Stimulated activated CD4-positive, alpha-beta T cell treated with anti-CD3 and anti-CD28 coated beads, Interleukin-2, amount 100 ng/mL, for 48 hours (primary cell): Measurements from ENCODE around the gene DMAC2.
"Not testable (repeated sequence)": the region's sequence is repeated elsewhere in the genome, so short reads cannot be mapped to it uniquely, and the experiment has no call there.

Experiments used
- DNase-seq, 2 donors: peaks; one replicate each; pipeline ENCODE4 v3.0.0-alpha.2; 2020

DMAC2 gene

DNA sequence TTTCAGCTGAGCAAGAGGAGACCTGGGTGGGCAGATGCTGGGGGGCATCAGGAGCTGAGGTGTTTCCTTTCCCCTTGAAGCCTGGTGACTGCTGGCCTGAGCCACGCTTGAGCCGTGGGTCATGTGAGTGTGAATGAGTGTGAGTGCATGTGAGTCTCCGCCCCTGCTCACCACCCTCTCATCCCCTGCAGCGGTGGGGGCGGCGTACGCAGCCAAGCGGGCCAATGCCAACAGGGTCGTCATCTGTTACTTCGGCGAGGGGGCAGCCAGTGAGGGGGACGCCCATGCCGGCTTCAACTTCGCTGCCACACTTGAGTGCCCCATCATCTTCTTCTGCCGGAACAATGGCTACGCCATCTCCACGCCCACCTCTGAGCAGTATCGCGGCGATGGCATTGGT, 17.7 kb downstream of the DMAC2 start:
- DNase-seq = no peak

GRCh38 chr19:41421314-41421713, 18.4 kb downstream of the DMAC2 start:
- no peak for DNase-seq

DNA sequence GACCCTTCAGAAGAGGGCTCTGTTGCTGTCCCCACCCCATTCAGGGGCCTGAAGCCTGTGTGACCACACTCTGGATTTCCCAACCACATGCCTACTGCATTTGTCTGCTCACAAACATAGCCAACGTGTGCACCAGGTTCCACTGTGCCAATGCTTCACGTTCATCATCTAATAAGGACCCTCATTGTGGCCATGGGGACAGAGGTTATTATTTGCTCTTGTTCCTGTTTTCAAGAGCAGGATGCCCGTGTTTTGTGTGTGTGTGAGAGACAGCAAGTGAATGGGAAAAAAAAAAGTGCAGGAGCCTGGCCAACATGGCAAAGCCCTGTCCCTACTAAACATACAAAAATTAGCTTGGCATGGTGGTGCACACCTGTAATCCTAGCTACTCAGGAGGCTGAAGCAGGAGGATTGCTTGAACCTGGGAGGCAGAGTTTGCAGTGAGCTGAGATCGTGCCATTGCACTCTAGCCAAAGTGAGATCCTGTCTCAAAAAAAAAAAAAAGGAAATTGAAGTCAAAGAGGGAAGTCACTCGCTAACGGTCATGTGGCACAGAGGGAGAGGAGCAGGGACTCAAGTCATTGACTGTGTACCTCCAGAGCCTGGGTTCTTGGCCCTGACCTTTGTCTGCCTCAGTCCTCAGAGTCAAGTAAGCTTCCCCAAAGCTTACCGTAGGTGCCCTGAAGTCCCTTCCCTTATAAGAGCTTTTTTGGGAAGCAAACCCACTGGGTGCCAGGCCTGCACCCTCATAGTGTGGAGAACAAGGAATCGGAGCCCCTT, 19.4 kb downstream of the DMAC2 start:
- no peak for DNase-seq

DNA sequence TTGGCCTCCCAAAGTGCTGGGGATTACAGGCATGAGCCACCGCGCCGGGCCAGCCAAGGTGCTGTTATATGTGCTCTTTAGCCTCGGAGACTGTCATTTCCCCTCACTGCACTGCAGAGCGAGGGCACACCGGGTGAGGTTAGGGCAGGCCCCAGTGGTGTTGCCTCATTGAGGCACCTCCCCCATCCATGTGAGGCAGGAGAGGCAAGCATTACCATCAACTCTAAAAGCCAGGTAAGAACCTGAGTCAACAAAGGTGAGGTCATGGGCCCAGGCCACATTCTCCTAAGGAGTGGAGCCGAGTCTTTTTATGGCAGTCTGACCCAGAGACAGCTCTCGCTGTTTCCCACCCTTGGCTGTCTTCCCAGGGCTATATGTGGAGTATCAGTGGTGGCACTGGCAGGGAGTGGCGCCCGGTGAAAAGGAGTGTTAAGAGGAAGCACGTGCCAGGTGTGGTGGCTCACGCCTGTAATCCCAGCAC, 23.5 kb downstream of the DMAC2 start:
- DNase-seq = no peak

DNA sequence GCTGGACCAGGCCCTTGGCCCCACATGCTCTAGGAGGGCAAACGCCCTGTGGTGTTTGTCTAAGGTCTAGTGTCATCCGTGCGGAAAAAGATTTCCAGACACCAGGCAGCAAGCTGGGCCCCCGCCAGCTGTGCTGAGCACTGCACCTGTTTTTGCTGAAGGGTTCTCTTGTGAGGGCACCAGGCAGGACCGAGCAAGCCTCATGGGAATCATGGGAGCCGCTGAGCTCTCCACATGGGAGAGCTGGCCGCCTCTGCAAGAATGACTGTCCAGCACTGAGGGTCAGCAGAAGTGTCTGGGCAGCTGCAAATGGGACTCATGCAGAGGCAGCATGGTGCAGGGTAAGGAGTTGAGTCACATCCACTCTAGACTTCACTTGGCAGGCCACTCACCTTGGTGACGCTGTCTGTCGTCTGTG, 24.5 kb downstream of the DMAC2 start:
- no peak for DNase-seq

- no peak for DNase-seq
Measured at GRCh38 chr19:41414461-41414860, 25.3 kb downstream of the DMAC2 start.

DNA sequence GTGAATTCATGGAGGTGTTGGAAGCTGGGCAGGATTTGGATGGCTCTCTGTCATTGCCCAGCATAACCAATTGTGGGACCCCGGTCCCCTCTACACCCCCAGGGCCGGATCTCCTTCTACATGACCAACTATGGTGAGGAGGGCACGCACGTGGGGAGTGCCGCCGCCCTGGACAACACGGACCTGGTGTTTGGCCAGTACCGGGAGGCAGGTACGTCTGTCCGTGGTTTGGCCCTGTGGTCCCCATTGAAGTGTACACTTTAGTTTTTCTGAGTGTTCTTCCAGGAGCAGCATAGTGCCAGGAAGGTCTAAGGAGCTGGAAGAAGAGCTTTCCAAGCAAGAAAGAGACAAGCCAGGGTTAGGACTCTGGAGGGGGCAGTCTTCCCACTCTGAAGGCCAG, 25.8 kb downstream of the DMAC2 start:
- DNase-seq = no peak

- no peak for DNase-seq
Measured at GRCh38 chr19:41412953-41413352, 26.8 kb downstream of the DMAC2 start.

GRCh38 chr19:41411968-41412265, 27.8 kb downstream of the DMAC2 start:
- no peak for DNase-seq

- DNase-seq = no peak
Measured at GRCh38 chr19:41411100-41411967, 28.4 kb downstream of the DMAC2 start.

- no peak for DNase-seq
Measured at GRCh38 chr19:41410336-41411054, 29.2 kb downstream of the DMAC2 start.

DNA sequence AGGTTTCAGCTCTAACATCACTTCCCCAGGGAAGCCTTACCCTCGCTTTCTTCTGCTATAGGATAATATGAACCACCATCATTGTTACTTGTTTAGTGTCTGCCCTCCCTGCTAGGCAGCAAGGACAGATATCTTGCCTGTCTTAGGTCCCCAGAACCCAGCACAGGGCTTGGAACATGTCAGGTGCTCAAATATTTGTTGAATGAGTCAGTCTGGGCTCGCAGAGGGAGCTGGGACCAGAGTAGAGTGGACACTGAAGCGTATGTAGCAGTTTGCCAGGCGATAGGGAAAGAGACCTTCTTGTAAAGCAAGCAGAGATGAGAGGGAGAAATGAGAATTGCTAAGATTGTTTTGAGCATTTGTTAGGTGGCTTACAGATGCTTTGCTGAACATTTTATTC, 30.4 kb downstream of the DMAC2 start:
- DNase-seq = no peak

DNA sequence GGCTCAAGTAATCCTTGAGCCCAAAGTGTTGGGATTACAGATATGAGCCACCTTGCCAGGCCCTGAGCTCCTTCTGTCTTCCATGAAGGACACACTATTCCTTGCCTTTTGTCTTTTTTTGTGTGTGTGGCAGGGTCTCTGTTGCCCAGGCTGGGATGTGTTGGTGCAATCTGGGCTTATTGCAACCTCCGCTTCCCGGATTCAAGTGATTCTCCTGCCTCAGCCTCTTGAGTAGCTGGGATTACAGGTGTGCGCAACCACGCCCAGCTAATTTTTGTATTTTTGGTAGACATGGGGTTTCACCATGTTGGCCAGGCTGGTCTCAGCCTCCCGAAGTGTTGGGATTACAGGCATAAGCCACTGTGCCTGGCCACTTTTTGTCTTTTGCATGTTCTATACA, 30.9 kb downstream of the DMAC2 start:
- not testable (repeated sequence) for DNase-seq

DNA sequence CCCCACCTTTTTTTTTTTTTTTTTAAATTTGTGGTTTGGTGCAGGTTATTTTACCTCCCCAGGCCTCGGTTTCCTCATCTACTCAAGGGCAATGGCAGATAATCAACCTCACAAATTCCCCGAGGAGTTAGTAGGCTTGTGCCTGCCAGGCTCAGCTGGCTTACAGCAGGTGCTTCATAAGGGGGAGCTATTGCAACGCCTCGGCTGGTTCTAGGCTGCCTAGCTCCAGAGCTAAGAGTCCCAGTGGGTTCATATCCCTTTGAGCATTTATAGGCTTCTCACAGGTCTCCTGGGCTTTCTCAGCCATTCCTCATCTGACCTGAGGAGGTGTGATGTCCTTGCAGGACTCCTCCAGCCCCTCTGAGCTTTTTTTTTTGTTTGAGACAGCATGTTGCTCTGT, 31.5 kb downstream of the DMAC2 start:
- DNase-seq = no peak

GRCh38 chr19:41407271-41407670, 32.4 kb downstream of the DMAC2 start:
- DNase-seq = no peak

DNA sequence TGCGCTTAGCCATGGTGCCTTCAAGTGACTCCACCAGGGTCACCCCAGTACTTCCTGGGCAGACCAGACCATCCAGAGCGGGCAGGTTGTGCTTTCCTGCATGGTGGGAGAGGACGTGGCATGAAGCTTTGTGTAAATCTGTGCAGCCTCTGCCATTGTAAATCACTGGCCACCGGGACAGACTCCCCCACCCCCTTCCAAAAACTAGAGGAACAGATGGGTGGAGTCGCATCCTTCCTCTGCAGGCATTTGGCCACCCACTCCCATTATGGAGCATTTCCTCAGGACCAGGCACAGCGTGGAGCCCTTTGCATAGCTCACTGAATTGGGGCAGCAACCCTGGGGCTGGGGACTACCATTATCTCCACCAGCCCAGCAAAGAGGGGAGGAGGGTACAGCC, 33.9 kb downstream of the DMAC2 start:
- DNase-seq = no peak

DNA sequence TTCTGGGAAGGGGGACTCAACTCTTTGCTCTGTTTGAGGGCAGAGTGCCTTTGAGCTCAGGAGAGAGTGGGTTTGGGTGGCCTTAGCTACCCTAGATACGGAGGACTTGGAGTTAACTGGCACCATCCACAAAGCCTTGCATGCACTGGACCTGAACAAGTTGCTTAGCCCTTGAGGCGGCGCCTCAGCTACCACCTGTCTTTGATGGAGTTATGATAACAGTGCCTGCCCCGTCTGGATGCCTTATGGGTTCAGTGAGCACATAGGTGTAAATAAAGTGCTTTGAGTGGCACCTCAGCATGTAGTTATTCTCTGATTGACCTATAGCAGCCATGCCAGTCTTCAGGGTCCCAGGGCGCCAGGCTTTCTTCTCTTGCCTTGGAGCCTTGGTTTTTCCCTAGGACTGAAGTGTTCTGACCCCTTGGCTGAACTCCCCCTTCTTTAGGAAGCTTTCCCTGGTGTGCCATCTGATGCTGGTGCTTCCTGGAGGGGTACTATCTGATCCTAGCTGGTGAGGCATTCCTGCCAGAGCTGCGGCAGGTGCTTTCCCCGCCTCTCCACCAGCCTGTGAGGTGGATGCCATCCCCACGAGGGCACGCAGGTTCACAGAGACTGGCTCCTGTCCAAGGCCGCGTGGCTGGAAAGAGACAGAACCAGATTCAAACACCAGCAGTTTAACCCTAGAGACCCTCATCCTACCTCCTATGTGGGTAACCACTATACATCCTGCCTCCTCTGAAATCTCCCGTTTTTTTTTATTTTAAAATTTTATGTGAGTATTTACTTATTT, 36.3 kb downstream of the DMAC2 start:
- DNase-seq = no peak

DNA sequence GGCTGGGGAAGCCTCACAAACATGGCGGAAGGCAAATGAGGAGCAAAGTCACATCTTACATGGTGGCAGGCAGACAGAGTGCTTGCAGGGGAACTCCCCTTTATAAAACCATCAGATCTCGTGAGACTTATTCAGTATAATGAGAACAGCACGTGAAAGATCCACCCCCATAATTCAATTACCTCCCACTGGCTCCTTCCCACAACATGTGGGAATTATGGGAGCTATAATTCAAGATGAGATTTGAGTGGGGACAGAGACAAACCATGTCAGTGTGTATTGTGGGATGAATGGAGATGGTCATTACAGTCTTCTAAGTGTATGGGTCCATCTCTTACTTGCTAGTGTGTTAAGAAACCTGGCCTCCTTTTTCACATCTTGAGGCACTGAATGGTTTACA, 37.7 kb downstream of the DMAC2 start:
- DNase-seq = no peak

DNA sequence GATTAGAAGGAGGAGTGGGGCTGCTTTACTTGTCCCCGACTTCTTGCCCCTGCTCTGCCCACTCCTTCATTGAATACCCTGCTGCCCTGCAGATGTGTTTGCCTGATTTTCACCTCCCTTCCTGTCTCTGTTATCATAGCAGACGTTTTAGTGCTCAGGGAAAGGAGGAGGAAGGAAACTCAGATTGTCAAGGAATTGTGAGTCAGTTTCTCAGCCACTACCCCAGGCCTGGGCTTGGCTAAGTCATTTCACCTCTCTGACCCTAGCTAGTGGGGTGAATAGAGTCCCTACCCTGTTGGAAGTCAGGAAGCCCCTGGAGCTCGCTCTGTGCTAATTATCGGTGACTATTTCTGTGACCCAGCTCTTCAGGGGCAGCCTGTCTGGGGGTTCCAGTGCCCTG, 38.2 kb downstream of the DMAC2 start:
- DNase-seq = no peak

- no peak for DNase-seq
Measured at GRCh38 chr19:41399525-41399924, 40.2 kb downstream of the DMAC2 start.

GRCh38 chr19:41399091-41399490, 40.6 kb downstream of the DMAC2 start:
- DNase-seq = no peak

- no peak for DNase-seq
Measured at GRCh38 chr19:41398598-41398997, 41.1 kb downstream of the DMAC2 start.

DNA sequence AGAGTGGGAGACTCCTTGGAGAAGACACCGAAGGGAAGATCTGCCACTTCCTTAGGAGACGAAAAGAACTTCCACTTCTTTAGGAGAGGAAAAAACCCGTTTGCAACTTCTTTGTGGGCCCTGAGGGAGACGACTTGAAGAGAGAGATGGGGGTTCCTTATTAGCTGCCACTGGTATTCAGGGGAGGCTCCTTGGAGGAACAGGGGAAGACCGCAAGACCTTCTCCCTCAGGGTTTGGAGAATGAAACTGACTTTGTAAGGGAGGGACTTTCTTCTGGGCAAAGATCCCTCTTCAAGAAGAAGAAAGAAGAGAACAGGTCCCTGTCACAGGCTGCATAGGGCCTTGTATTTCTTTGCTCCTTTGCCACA, 41.7 kb downstream of the DMAC2 start:
- no peak for DNase-seq
